H1 (cell line): ENCODE measurements around the gene MBNL1. TPM values are rescaled to one million over a fixed set of nuclear protein-coding genes. Genes with fewer than 3 reads are reported as not detected.

Source experiments
- CTCF ChIA-PET: fragments of 300-600 bp; sonication (Branson Sonifier 250); formaldehyde crosslinking; loops from one replicate; lab custom pipeline; 2021; ENCODE audit not compliant: partially characterized antibody; lab: Charles Lee
- POLR2A ChIA-PET: fragments of 300-600 bp; sonication (Branson Sonifier 250); formaldehyde crosslinking; loops from one replicate; lab custom pipeline; 2021; ENCODE audit warnings: inconsistent platforms; ENCODE audit not compliant: partially characterized antibody; lab: Charles Lee
- DNase-seq, 2 experiments: peaks; one replicate each; pipeline versions ENCODE4 v3.0.0 to v3.0.0-alpha.2; 2010 to 2022; ENCODE audit warnings: low spot score in 2 of 2, low read depth in 1 of 2, mixed read lengths in 1 of 2
- FAIRE-seq: peaks from 2 replicates; lab custom pipeline; 2011; peaks lifted over from hg19 to GRCh38; lab: Jason Lieb, UNC
- H2AFZ ChIP-seq: 2 replicates; pipeline ENCODE4 v1.8.1; 2012; ENCODE audit warnings: low read length, inconsistent platforms
- H2AK5ac ChIP-seq: 2 replicates; pipeline ENCODE4 v1.6.1; 2013; ENCODE audit warnings: low read depth, low read length
- H2BK120ac ChIP-seq: replicated peaks from 2 replicates; pipeline ENCODE3; 2013; ENCODE audit warnings: low read depth, low read length, inconsistent platforms
- H2BK12ac ChIP-seq: 2 replicates; pipeline ENCODE4 v1.6.1; 2013; ENCODE audit warnings: low read depth, low read length
- H2BK15ac ChIP-seq: 2 replicates; pipeline ENCODE4 v1.6.1; 2013; ENCODE audit warnings: low read length
- H2BK20ac ChIP-seq: 2 replicates; pipeline ENCODE4 v1.6.1; 2013; ENCODE audit warnings: low read length
- H2BK5ac ChIP-seq: 2 replicates; pipeline ENCODE4 v1.6.1; 2013; ENCODE audit warnings: low read depth, low read length
- H3K14ac ChIP-seq: 2 replicates; pipeline ENCODE4 v1.6.1; 2013; ENCODE audit warnings: inconsistent platforms; ENCODE audit not compliant: insufficient read length
- H3K18ac ChIP-seq: 2 replicates; pipeline ENCODE4 v1.6.1; 2013; ENCODE audit warnings: low read length; ENCODE audit errors: extremely low read depth
- H3K23ac ChIP-seq: 2 replicates; pipeline ENCODE4 v1.6.1; 2013; ENCODE audit warnings: inconsistent platforms; ENCODE audit not compliant: insufficient read length
- H3K23me2 ChIP-seq: 2 replicates; pipeline ENCODE4 v1.6.1; 2013; ENCODE audit warnings: low read depth, low read length
- H3K27ac ChIP-seq: 2 replicates; pipeline ENCODE4 v1.6.1; 2011; ENCODE audit warnings: low read depth, low read length, inconsistent platforms
- H3K27me3 ChIP-seq, 4 experiments: replicated peaks in 1 of 4; 1 replicate in 1 of 4; 2 replicates in 3 of 4; pipeline versions ENCODE4 v1.6.1 to v1.8.1; 2011 to 2013; ENCODE audit warnings: low read length in 3 of 4, mild to moderate bottlenecking in 3 of 4, inconsistent platforms in 2 of 4, mixed read lengths in 2 of 4, moderate library complexity in 1 of 4; ENCODE audit not compliant: control insufficient read depth in 3 of 4, insufficient read depth in 3 of 4; ENCODE audit errors: extremely low read depth in 1 of 4
- H3K36me3 ChIP-seq, 4 experiments: 2 replicates each; pipeline versions ENCODE4 v1.6.1 to v1.8.1; 2011 to 2013; ENCODE audit warnings: mild to moderate bottlenecking in 4 of 4, low read length in 3 of 4, moderate library complexity in 2 of 4, control low read depth in 1 of 4, inconsistent platforms in 1 of 4; ENCODE audit not compliant: insufficient read depth in 4 of 4, control insufficient read depth in 2 of 4
- H3K4ac ChIP-seq: replicated peaks from 2 replicates; pipeline ENCODE3; 2013; ENCODE audit warnings: low read length, low read depth, mixed read lengths, inconsistent platforms; ENCODE audit not compliant: insufficient read length
- H3K4me1 ChIP-seq, 4 experiments: replicated peaks in 1 of 4; 1 replicate in 1 of 4; 2 replicates in 3 of 4; pipeline versions ENCODE4 v1.6.1 to v1.8.1; 2011 to 2013; ENCODE audit warnings: low read length in 3 of 4, inconsistent platforms in 2 of 4, mixed read lengths in 1 of 4; ENCODE audit not compliant: insufficient read depth in 4 of 4, control insufficient read depth in 3 of 4
- H3K4me2 ChIP-seq, 2 experiments: 2 replicates each; pipeline versions ENCODE4 v1.6.1 to v1.8.1; 2011 to 2013; ENCODE audit warnings: low read depth in 2 of 2, low read length in 2 of 2, control low read depth in 1 of 2, inconsistent platforms in 1 of 2, mild to moderate bottlenecking in 1 of 2; ENCODE audit not compliant: insufficient read depth in 1 of 2
- H3K4me3 ChIP-seq, 4 experiments: fragments of 200-600, 300-600 bp in 1 of 4; sonication (generic), shearing (Covaris generic), sonication (Bioruptor Twin) in 1 of 4; 2 replicates each; pipeline versions ENCODE4 v1.5.1 to v1.8.1; 2011 to 2016; ENCODE audit warnings: low read length in 4 of 4, low read depth in 3 of 4, control low read depth in 2 of 4, inconsistent platforms in 2 of 4, mild to moderate bottlenecking in 2 of 4, mixed read lengths in 1 of 4, moderate library complexity in 1 of 4; ENCODE audit not compliant: insufficient read depth in 2 of 4; ENCODE audit errors: extremely low read depth in 1 of 4
- H3K56ac ChIP-seq: replicated peaks from 2 replicates; pipeline ENCODE3; 2013; ENCODE audit warnings: low read depth, mild to moderate bottlenecking, mixed read lengths, low read length, inconsistent platforms; ENCODE audit not compliant: insufficient read length
- H3K79me1 ChIP-seq: 2 replicates; pipeline ENCODE4 v1.6.1; 2013; ENCODE audit warnings: low read depth, low read length, control low read depth
- H3K79me2 ChIP-seq, 2 experiments: 2 replicates each; pipeline versions ENCODE4 v1.6.1 to v1.8.1; 2012 to 2013; ENCODE audit warnings: low read length in 2 of 2, mild to moderate bottlenecking in 2 of 2, inconsistent platforms in 1 of 2; ENCODE audit not compliant: insufficient read depth in 2 of 2, control insufficient read depth in 1 of 2
- H3K9ac ChIP-seq, 4 experiments: replicated peaks in 1 of 4; 1 replicate in 1 of 4; 2 replicates in 3 of 4; pipeline versions ENCODE4 v1.6.1 to v1.8.1; 2011 to 2013; ENCODE audit warnings: low read depth in 3 of 4, low read length in 3 of 4, control low read depth in 2 of 4, mild to moderate bottlenecking in 2 of 4, moderate library complexity in 2 of 4, inconsistent platforms in 1 of 4; ENCODE audit errors: extremely low read depth in 1 of 4
- H3K9me3 ChIP-seq, 2 experiments: 2 replicates each; pipeline versions ENCODE4 v1.6.1 to v1.8.1; 2012 to 2013; ENCODE audit warnings: mild to moderate bottlenecking in 2 of 2, moderate library complexity in 2 of 2, control low read depth in 1 of 2, inconsistent platforms in 1 of 2, low read depth in 1 of 2, low read length in 1 of 2, mixed read lengths in 1 of 2; ENCODE audit not compliant: insufficient read depth in 2 of 2
- H4K20me1 ChIP-seq, 2 experiments: replicated peaks in 1 of 2; 2 replicates each; pipeline versions ENCODE3 to v1.8.1; 2011 to 2013; ENCODE audit warnings: inconsistent platforms in 2 of 2, low read length in 2 of 2, mild to moderate bottlenecking in 1 of 2; ENCODE audit not compliant: insufficient read depth in 2 of 2, control insufficient read depth in 1 of 2
- H4K5ac ChIP-seq: 2 replicates; pipeline ENCODE4 v1.6.1; 2013; ENCODE audit warnings: low read length, low read depth, mixed read lengths, inconsistent platforms; ENCODE audit not compliant: insufficient read length
- H4K8ac ChIP-seq: 2 replicates; pipeline ENCODE4 v1.8.0; 2013; ENCODE audit warnings: mild to moderate bottlenecking, moderate library complexity, low read length, inconsistent platforms; ENCODE audit not compliant: insufficient read depth; ENCODE audit errors: extremely low read depth
- H4K91ac ChIP-seq: replicated peaks from 2 replicates; pipeline ENCODE3; 2013; ENCODE audit warnings: low read length, mixed read lengths, inconsistent platforms; ENCODE audit not compliant: insufficient read length
- CEBPB ChIP-seq: IDR thresholded peaks from 2 replicates; pipeline ENCODE4 v1.6.1; 2012; ENCODE audit warnings: low read depth, low read length
- CTBP2 ChIP-seq: IDR thresholded peaks from 2 replicates; pipeline ENCODE4 v1.7.0; 2011; ENCODE audit warnings: borderline replicate concordance, mild to moderate bottlenecking, moderate library complexity, mixed read lengths, low read length; ENCODE audit not compliant: insufficient read depth, insufficient read length
- EP300 ChIP-seq, 2 experiments: IDR thresholded peaks; 1 replicate in 1 of 2; 2 replicates in 1 of 2; pipeline ENCODE4 v1.6.1; 2011 to 2012; ENCODE audit warnings: low read depth in 2 of 2, low read length in 2 of 2, mild to moderate bottlenecking in 2 of 2, borderline replicate concordance in 1 of 2, inconsistent platforms in 1 of 2, moderate library complexity in 1 of 2
- HDAC2 ChIP-seq, 2 experiments: fragments of 300-600 bp in 1 of 2; sonication (generic) in 1 of 2; IDR thresholded peaks; 2 replicates each; pipeline ENCODE4 v1.6.1; 2011 to 2012; ENCODE audit warnings: low read depth in 2 of 2, low read length in 2 of 2, mild to moderate bottlenecking in 2 of 2, moderate library complexity in 2 of 2, borderline replicate concordance in 1 of 2, inconsistent platforms in 1 of 2
- KDM5A ChIP-seq: fragments of 200-600 bp; IDR thresholded peaks from 2 replicates; pipeline ENCODE4 v1.7.1; 2012; ENCODE audit warnings: mild to moderate bottlenecking, low read length, inconsistent platforms, mixed read lengths
- MAFK ChIP-seq: IDR thresholded peaks from 2 replicates; pipeline ENCODE4 v1.6.1; 2012; ENCODE audit warnings: low read depth, mild to moderate bottlenecking, improper control_type of control experiment, low read length
- POLR2A ChIP-seq, 2 experiments: IDR thresholded peaks; 1 replicate in 1 of 2; 2 replicates in 1 of 2; pipeline ENCODE4 v1.6.1; 2011; ENCODE audit warnings: low read depth in 2 of 2, low read length in 2 of 2, mild to moderate bottlenecking in 2 of 2; ENCODE audit errors: control extremely low read depth in 1 of 2
- RXRA ChIP-seq: IDR thresholded peaks from 2 replicates; pipeline ENCODE4 v1.6.1; 2011; ENCODE audit warnings: low read depth, mild to moderate bottlenecking, low read length, moderate library complexity; ENCODE audit not compliant: insufficient read depth
- SIRT6 ChIP-seq: IDR thresholded peaks from one replicate; pipeline ENCODE4 v1.7.1; 2012; ENCODE audit warnings: low read length, inconsistent platforms
- SIX5 ChIP-seq: IDR thresholded peaks from 2 replicates; pipeline ENCODE4 v1.6.1; 2011; ENCODE audit warnings: mild to moderate bottlenecking, low read depth, low read length
- SRF ChIP-seq: IDR thresholded peaks from 2 replicates; pipeline ENCODE4 v1.6.1; 2011; ENCODE audit warnings: mild to moderate bottlenecking, low read depth, low read length, moderate library complexity
- ZNF274 ChIP-seq: IDR thresholded peaks from 2 replicates; pipeline ENCODE4 v1.7.0; 2012; ENCODE audit warnings: low read length, borderline replicate concordance; ENCODE audit errors: extremely low read depth
- WGBS, 2 experiments: shearing (Covaris generic) in 1 of 2; methylation state at CpG; one replicate each; pipeline versions ENCODE4 v1.1.6 to v1.1.7; 2013 to 2015; ENCODE audit warnings: low lambda C conversion rate in 2 of 2, mixed read lengths in 2 of 2, inconsistent platforms in 1 of 2, low coverage in 1 of 2, missing lambda C conversion rate in 1 of 2; ENCODE audit not compliant: insufficient replicate concordance in 2 of 2, insufficient coverage in 1 of 2, insufficient read length in 1 of 2; ENCODE audit errors: extremely low coverage in 1 of 2, missing lambda C conversion rate in 1 of 2; 5-methylcytosine and 5-hydroxymethylcytosine counted together
- polyA plus RNA-seq, 7 experiments: library from polyadenylated mRNA; depleted of rRNA in 3 of 7; stranded (reverse) in 5 of 7; unstranded in 2 of 7; fragments of >200 nt in 5 of 7; fragments of 200-250 nt in 2 of 7; gene quantifications; 1 replicate in 5 of 7; 2 replicates in 1 of 7; 4 replicates in 1 of 7; pipeline versions ENCODE4 v1.2.1 to v1.2.3, GENCODE V29; 2011 to 2013; ENCODE audit warnings: missing spikeins in 2 of 7, mixed read lengths in 2 of 7
- total RNA-seq: library from RNA; stranded (reverse); fragmentation: NEBNext Ultra II Directional; extraction: Animal tissue kit (Norgen Biotek cat#: 25700); gene quantifications from 2 replicates; pipeline ENCODE4 v1.2.1, GENCODE V29; 2021
- TF ChIP-seq, protein P1 (sequence below): IDR thresholded peaks from 2 replicates; pipeline ENCODE4 v1.6.1; 2012; ENCODE audit warnings: inconsistent platforms

The MBNL1 gene
- total and polyA plus RNA-seq, 2 of the 8 experiments (the other 6 are each of a cell fraction or from before 2014, with no cell fraction given): 5.0 to 16.4 TPM

DNA sequence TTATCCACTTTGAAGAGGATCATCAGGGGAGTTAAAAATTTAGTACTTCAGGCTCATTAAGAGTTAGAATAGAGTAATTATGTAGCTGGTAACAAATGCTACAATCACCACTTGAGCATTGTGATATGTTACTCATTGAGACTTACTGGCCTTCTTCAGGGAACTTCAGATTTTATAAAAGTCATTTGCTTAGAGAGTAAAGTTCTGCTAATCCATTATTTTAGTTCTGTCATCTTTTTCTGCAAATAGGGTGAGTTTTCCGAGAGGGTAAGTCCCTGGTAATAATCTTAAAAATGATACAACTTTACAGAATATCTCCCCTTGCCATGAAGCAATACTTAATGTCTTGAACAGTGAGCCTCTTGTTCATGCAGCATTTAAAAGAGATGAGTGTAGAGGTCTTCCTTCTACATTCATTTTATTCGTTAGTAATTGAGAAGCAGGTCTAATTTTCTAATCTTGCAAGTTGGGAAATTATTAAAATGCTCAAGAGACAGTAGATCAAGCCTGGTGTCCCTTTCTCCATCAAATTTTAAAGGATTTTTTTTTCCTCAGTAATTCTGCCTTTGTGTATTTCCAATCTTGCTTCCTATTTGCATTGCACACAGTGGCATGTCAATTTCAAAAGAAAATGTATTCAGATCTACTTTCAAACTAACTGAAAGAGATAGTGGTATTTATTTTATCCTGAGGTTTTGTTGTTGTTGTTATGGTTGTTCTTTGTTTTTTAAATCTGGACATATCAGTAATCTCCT lies 52.6 kb downstream of the MBNL1 start:
- no peak overlapping the region for H3K4me2 ChIP-seq
- no peak overlapping the region for H3K4me3 ChIP-seq
- H3K23ac ChIP-seq: no peak overlapping the region
- no peaks in the 10 kb centered on the region for H3K9me3 ChIP-seq
- no peak overlapping the region for H3K4ac ChIP-seq
- POLR2A ChIA-PET: no interaction called here
- FAIRE-seq: no peak
- no peak overlapping the region for H3K56ac ChIP-seq
- no peak overlapping the region for H3K27ac ChIP-seq
- H2BK5ac ChIP-seq: no peak overlapping the region
- H3K14ac ChIP-seq: no peak overlapping the region
- no peaks in the 10 kb centered on the region for H3K79me1 ChIP-seq
- H3K23me2 ChIP-seq: no peaks in the 10 kb centered on the region
- no peaks in the 10 kb centered on the region for H3K36me3 ChIP-seq
- CTCF ChIA-PET: interaction anchor here (0.6 kb wide), 1 partner anchor 152 kb away, joined by 3 read pairs; no protein-coding TSS in a partner anchor
- H2BK15ac ChIP-seq: no peak overlapping the region
- no peak overlapping the region for H2BK12ac ChIP-seq
- H3K18ac ChIP-seq: no peak overlapping the region
- H2AFZ ChIP-seq: no peak overlapping the region
- H4K91ac ChIP-seq: no peak overlapping the region
- H3K4me1 ChIP-seq: peaks cover 0 to 7% (median under 1%) of the 10 kb centered on the region in 4 experiments; a peak in 3 of 7 replicates
- H2AK5ac ChIP-seq: no peak overlapping the region
- H2BK20ac ChIP-seq: no peak overlapping the region
- no peak overlapping the region for H4K5ac ChIP-seq
- H4K20me1 ChIP-seq: no peaks in the 10 kb centered on the region
- H3K27me3 ChIP-seq: no peaks in the 10 kb centered on the region
- H4K8ac ChIP-seq: no peak overlapping the region
- no peak overlapping the region for H2BK120ac ChIP-seq
- no peak for DNase-seq
- WGBS, 2 experiments: 73% methylated on average over 2 of the region's 2 CpGs; no CpG with 5 or more reads in 1 of the 2 experiments
- no peak overlapping the region for H3K9ac ChIP-seq
- H3K79me2 ChIP-seq: peaks cover 0 to 27% of the 10 kb centered on the region in 2 experiments; a peak in 2 of 4 replicates
- no peak for TF ChIP-seq CEBPB
- TF ChIP-seq SIRT6: no peak
- TF ChIP-seq KDM5A: no peak
- TF ChIP-seq ZNF274: no peak
- no peak for TF ChIP-seq RXRA
- TF ChIP-seq EP300 (IDR thresholded peaks at IDR 0.05; ENCODE audit: borderline replicate concordance in 1 of 2, low read depth in 2 of 2, low read length in 2 of 2): no peak
- TF ChIP-seq HDAC2 (IDR thresholded peaks at IDR 0.05; ENCODE audit: borderline replicate concordance in 1 of 2, low read depth in 2 of 2, low read length in 2 of 2): no peak
- TF ChIP-seq, protein P1, sequence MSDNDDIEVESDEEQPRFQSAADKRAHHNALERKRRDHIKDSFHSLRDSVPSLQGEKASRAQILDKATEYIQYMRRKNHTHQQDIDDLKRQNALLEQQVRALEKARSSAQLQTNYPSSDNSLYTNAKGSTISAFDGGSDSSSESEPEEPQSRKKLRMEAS: no peak
- no peak for TF ChIP-seq MAFK
- TF ChIP-seq CTBP2: no peak
- TF ChIP-seq SRF: no peak
- TF ChIP-seq POLR2A (IDR thresholded peaks at IDR 0.05; ENCODE audit: control extremely low read depth in 1 of 2, low read depth in 2 of 2, low read length in 2 of 2): no peak
- TF ChIP-seq SIX5: no peak
